GM21723 (cell line): Measurements from ENCODE around the gene AKR1C1.
"Not testable (repeated sequence)": the region's sequence is repeated elsewhere in the genome, so short reads cannot be mapped to it uniquely, and the experiment has no call there.

Experiments
- ATAC-seq: cut with Tn5 transposase; IDR thresholded peaks from one replicate; pipeline ENCODE4 v1.9.1; 2021; ENCODE audit warnings: mild to moderate bottlenecking, moderate library complexity; ENCODE audit not compliant: unreplicated experiment

The AKR1C1 gene

DNA sequence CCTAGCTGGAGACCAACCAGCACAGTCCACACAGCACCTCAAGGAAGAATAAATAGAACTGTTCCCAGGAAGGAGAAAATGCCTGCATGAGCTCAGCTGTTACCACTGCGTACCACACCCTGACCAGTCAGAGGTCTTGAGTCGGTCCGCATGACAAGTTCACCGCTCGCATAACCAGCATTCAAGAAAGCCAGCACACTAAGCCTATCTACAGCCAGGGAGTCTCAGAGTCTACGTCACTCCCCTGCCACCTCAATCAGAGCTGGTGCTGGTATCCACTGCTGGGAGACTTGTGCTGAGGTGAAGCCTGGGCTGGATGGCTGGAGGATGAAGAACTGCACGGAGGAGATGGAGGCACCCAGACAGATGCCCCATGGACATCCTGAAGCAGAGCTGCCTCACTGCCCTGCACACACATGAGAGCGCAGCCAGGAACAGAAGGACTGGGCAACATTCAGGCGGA is 19.6 kb downstream of the AKR1C1 start:
- no peak for ATAC-seq

DNA sequence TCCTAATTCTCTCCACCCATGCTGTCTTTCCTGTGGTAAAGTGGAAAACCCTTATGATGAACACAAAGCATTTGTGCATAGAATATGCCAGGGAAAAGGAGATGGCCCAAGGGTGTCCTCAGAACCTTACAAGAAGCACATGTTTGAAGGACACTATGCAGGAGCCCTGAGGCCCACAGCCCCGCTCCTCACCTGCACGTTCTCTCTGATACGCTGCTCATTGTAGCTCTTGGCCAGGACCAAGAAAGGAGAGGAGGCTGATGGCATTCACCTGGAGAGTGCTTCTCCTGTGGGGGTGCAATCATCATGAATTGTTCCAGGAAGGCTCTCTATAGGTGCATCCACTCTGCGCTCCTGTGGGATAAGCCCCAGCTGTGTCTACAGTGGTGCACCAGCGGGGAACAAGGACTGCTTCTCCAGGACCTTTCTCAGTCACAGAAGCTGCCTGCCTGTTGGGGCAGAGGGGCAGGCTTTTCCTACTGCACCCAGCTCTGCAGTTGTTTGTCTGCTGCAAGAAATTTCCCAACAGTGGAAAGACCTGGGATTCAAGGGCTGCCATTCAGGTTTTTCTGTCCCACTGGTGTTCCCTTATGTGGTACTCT is 20.5 kb downstream of the AKR1C1 start:
- no peak for ATAC-seq

DNA sequence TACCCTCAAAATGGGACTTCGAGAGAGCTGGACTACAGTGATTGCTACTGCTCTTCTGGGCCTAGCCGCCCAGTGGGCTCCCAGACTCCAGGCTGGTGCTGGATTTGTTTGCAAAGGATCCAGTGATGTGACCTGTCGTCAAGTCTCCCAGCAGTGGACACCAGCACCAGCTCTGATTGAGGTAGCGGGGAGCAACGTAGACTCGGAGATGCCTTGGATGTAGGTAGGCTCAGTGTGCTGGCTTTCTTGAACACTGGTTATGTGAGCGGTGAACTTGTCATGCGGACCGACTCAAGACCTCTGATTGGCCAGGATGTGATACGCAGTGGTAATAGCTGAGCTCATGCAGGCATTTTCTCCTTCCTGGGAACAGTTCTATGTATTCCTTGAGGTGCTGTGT is 21.0 kb downstream of the AKR1C1 start:
- no peak for ATAC-seq

DNA sequence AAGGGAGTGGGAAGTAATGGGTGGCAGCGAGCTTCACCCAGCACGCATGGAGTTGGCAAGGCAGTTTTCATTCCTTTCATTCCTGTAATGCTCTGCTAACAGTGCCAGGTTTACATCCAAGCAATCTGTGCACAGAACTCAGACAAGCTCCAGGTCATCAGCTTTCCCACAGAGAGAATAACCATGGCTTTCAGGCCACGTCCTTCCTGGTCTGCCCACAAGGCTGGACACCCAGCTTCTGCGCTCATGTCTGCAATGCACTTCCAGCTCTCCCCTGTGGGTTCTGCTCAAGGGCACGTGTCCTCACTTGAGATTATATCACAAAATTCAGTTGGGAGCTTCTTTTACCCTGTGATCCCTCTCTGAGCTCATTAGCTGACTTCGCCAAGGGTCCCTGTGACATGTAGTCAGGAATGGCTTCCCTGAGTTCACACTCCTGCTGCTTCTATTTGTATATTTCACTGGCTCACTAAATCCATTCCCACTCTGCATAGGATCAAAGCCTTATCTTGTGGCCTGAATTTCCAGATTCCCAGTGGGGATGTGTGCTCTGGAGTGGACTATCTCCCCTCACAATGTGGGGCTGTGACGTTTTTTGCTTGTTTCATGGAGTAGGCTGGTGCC is 21.9 kb downstream of the AKR1C1 start:
- no peak for ATAC-seq

DNA sequence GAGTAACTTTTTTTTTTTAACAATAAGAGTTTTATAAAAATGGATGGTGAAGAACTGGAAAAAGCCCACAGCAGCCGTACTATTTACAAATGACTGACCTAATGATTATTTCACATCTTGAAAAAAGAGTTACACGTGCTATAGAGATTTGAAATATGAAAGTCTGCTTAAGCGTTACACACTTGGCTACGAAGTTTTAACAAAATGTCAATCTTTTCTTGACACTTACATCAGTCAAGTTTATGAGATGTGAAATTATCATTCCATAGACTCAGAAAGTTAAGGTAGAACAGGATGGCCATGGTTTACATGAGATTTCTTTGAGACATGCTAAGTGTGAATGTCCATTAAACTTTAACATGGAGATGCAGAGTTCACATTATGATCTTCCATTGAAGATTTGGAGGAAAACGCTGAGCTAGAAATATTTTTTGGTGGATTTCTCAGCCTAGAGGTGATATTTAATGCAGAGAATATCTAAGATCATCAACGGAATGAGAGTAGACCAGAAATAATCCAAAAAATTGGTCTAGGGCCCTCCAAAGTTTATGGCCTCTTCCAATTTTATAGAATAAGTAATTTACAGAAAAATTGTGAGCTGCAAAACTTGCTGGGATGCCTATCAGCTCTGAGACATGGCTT is 24.9 kb downstream of the AKR1C1 start:
- ATAC-seq: not testable (repeated sequence)

DNA sequence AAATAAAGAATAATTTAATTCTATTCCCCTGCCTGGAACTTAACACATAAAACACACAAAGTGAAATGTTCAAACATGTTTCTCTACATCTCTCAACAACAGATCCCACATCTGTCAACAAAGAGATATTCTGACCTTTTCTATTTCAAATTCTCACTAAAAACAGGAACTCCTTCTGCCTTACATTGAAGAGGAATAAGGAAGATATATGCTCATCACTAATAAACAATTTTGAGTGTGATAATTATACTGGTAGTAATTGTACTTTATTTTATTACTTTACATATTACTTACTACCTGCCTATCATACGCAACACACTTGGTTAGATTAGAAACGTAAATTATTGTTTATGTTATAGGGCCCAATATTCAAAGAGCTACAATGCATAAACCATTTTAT is 27.0 kb downstream of the AKR1C1 start:
- no peak for ATAC-seq

DNA sequence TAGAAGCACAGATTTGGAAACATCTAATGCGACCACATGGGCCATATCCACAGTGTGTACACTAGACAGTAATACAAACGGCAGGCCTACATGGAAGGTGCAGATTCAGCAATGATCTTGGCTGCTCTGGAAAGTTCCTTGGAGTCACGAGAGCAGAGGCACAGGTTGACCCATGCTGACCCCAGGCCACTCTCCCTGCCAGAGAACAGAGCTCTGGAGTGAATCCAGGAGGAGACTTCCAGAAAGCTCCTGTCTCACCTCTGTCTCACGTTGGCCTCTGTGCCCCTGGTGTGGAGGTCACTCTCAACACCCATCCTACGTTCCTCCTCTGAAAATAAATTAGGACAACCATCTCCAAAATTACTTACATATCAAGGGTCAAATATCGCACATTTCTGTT is 28.2 kb downstream of the AKR1C1 start:
- ATAC-seq: not testable (repeated sequence)

DNA sequence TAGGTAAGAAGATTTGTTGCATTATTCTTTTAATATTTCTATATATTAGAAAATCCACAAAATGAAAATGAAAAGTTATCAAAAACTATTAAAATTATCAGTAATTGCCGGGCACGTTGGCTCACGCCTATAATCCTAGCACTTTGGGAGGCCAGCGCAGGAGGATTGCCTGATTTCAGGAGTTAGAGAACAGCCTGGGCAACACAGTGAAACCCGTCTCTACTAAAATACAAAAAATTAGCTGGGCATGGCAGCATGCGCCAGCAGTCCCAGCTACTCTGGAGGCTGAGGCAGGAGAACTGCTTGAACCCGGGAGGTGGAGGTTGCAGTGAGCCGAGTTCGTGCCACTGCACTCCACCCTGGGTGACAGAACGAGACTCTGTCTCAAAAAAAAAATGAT is 29.3 kb downstream of the AKR1C1 start:
- not testable (repeated sequence) for ATAC-seq

DNA sequence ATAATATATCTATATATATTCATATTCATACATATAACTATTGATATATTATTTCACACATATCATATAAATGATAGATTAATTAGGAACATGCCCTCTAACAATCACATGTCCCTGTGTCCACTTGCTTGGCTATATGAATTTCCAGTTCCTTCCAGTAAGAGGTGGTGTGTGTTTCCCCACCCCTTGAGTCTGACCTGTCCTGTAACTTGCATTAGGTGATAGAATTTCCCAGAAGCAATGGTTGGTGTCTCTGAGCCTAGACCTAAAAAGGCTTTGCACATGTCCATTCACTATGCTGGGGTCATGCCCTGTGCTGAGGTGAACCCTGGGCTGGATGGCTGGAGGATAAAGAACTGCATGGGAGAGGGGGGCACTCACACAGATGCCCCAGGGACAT is 31.0 kb downstream of the AKR1C1 start:
- not testable (repeated sequence) for ATAC-seq

DNA sequence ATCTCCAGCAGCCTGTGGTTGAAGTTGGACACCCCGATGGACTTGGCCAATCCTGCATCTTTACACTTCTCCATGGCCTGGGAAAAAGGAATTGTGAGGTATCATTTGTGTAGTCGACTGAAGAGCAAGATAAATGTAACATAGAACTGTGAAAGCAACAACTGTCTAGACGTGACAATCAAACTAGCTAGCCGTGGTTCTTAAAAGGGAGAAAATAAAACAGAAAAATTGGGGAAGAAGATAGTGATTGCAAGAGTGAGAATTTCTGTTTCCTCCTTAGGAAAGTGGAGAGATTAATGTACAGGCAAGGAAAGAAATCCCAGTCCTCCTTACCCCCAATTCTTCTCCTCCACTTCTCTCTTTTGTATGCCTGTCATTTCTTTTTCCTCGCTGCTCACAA is 35.5 kb downstream of the AKR1C1 start:
- no peak for ATAC-seq

DNA sequence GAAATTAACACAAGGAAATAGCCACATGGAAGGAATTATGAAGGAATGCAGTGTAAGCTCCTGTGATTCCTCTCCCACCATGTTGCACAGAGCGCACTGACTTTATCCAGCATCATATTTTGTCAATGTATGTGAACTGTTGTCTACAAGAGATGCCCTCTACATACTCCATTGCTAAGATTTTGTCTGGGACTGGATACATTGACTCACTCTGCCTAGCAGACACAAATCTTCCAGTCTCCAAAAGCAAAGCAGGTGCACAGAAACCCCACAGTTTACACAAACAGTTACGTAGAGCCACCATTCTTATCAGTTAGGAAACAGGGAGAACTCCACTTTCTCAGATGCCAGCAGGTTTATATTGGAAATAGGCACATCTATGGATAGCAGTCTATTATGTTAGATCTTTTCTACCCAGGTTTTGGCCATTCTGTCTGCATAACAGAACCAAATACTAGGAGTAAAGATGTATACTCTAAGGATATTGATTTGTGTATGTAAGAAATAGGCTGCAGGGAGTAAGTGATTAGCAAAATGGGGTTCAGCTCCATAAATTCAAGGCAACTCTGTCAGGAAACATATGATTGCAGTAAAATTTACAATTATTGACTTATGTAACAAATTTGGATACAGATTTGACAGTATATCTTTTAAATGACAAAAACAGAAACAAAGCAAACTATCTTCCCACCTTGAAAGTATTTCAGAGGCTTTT is 39.0 kb downstream of the AKR1C1 start:
- ATAC-seq: no peak

DNA sequence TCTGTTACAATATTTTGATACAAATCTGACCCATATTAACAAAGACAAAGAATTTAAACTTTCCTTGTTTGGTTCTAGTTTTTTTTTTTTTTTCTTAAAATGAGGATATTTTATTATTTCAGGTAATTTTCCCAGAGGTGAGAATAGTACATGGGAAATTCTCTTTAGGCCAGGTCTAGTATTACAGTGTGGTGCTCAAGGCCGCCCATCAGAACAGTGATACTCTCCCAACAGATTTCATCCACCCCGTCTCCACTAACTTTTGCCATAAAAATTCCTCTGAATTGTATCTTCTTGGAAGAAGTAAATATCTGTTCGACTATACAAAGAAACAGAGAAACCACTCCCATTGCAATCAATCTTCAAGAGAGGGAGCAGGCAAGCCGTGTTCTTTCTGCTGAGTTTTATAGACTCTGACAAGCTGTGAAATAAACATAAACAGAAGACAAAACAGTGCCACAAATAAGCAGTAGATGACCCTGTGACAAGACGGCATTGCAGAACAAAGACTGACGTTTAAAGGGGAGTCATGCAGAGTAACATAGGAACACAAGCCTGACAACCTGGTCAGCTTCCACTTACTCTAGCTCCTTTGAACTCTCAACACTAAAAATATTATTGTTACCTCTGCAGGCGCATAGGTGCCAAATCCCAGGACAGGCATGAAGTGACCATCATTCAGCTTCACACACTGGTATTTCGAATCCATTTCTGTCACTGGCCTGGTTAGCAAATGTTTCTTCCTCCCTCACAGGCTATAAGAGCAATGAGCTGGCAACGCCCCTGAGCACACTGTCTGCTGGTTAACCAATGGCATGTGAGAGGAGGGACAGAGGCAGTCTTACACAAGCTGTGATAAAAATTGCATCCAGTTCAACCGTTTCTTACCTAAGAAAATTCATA is 40.2 kb downstream of the AKR1C1 start, which contains the start of gene AKR1C2:
Gene AKR1C2 (minus strand): TSS at position 731 of the 903 bp plus-strand sequence. CDS start 22 bp downstream, at position 709.
- not testable (repeated sequence) for ATAC-seq

DNA sequence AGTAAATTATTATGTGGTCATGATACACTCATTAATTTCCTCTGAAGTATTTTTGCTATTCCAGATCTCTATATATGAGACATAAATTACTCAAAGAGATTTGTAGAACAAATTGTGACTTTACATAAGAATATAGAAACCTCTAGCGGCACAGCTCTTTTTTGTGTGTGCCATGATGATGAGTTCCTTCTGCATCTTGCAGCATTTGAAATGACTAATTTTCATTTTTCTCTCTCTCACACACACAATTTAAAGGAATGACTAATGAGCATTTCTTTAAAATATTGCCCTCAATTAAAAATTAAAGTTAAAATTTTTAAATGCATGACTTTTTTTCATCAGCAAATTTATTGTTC is 40.8 kb downstream of the AKR1C1 start:
- not testable (repeated sequence) for ATAC-seq

DNA sequence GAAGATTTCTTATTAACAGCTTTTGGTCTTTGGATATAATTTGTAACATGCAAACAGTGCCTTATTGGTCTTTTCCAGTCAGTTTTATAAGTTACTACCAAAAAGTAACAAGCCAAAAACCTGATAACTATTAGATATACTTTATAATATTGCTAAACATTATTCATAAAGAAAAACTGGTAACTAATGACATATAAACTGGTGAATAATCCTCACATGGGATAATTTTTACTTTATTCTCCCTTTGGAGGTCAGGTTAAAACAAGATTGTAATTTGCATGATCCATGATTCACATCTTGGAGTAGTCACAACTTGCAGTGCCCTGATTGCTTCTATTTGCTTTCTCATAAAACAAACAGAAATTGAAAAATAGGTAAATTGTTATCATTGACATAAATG is 41.3 kb downstream of the AKR1C1 start:
- not testable (repeated sequence) for ATAC-seq

DNA sequence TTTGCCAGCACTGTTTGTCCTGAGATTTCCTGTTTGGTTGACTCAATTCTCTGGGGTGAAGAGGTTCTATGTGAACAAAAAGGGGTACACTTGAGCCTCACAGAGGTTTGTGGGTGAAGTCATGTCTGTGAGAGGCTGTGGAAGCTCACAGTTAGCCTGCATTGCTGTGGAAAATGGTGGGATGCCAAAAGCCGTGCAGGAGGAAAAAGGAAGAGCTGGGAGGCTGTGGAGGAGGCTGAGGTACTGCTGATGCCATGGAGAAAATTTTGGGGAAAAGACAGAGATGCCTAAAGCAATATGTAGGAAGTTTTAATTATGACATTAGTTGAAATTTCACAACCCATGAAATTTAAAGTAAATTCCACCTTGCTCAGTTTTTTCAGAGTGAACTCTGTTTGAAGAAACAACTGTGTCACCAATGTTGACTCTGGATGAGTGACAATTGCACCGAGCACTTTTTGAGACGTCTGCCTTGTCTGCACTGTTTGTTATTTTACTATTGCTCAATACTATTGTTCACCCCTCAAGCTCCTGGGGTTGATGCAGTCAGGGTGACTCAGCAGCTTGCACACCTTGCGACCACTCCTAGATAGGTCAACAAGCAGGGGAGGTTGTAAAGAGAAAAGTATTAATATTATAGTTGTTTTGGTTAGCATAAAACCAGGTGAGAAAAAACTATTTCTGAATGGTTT is 45.8 kb downstream of the AKR1C1 start:
- not testable (repeated sequence) for ATAC-seq

DNA sequence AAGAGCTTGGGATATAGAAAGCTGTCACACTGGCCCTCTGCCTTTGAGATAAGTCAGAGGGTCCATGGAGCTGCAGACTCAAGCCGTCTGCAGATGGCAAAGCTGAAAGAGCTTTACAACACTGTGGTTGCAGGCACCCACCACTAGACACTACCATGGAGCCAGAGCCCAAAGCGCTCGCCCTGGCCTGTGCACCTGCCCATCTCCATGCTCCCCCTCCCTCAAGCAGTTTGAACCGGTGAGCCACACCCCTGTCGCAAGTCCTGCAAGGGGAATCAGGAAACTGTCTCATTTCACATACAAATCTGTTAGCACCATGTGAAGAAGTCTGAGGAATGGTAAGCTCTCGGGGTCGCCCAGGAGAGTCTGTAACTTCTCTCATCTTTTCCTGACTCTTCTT is 46.8 kb downstream of the AKR1C1 start:
- not testable (repeated sequence) for ATAC-seq

DNA sequence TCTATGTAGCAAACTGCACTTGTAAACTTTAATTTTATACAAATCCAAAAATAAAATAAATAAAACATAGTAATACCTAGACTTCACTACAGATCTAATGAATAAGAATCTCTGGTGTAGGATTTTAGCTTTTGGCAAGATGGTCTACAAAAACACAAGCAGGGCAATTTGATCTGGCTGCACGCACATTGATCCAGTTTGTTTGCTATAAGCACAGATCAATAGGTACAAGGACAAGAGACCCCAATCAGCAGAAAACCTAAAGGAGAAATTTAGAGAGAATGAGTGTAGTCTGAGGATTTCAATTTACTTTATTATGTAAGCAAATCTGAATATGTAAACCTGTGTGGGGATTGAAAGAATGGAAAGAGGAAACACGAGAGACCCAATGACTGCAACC is 48.2 kb downstream of the AKR1C1 start:
- ATAC-seq: not testable (repeated sequence)

DNA sequence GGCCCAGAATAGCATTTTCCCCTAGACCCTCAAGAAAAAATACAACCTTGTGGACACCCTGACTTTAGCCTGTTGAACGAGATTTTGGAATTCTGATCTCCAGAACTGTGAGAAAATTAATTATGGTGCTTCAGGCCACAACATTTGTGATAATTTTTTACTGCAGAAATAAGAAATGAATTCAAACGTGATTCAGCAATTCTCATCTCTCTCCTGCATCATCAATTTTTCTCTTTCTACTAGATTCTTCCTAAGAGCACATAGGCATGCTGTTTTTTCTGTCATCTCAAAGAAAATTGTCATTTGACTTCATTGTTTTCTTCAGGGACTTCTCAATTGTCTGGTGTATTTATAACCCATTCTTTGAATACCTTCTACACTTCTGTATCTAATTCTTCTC is 49.4 kb downstream of the AKR1C1 start:
- no peak for ATAC-seq

DNA sequence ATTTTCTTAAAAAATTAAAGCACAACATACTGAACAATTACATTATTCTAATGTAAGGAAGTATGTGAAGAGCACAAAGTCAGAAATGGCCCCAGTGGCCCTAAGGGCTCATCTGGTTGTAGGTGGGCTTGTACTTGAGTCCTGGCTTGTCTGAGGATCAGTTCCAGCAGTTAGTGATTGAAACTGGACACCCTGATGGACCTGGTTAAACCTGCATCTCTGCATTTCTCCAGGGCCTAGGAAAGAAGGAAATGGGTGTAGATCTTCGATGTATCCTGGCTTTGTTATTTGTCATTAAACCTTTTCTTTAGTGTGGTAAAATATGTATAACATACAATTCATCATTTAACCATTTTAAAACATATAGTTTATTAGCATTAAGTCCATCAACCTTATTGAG is 50.2 kb downstream of the AKR1C1 start:
- ATAC-seq: no peak
